Stimulated activated naive CD8-positive, alpha-beta T cell treated with anti-CD3 and anti-CD28 coated beads, Interleukin-15, Interleukin-2, amounts not matched to agents 100 U/mL and 50 U/mL, for 24 hours (primary cell): ENCODE results near the gene FCER2.

Experiments used
- ATAC-seq: fragments of 150-1000 bp; cut with Tn5 transposase; one replicate; pipeline ENCODE4 v1.10.0; 2021
- DNase-seq: peaks from one replicate; pipeline ENCODE4 v3.0.0; 2021

Gene FCER2

DNA sequence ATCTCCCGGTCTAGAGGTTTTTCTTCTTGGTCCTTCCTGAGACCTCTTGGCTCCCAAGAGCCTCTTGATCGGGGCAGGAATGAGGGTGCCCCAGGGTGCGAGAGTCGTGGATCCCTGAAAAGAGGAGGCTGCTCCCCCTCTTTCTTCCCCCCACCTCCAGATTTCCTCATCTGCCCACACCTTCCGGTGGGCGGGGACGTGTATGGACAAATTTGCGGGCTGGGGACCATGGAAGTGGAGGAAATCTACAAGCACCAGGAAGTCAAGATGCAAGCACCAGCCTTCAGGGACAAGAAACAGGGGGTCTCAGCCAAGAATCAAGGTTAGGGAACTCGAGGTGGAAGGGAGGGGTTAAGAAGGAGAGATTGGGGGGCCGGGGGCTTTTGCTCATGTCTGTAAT, 25.1 kb downstream of the FCER2 start, which contains the start of gene MCEMP1:
Gene MCEMP1, plus strand, starts transcription at position 237 of the 400 bp plus-strand sequence. Its CDS starts 31 bp downstream, at position 268.
- no peak for ATAC-seq

DNA sequence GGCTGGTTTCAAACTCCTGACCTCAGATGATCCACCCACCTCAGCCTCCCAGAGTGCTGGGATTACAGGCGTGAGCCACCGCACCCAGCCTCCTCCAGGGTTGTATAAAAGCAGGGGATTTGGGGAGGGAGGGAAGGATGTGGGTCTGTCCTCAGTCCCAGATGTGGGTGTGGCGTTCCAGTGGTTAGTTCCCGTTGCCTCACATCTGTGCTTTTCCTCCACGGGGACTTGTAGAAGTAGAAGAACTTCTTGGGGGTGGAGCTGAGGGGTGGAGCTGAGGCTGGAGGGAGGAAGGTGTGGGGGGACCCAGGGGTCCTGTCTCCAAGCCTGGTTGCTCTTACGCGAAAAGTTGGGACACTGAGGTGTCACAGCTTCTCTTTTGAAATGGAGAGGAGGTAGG, 25.6 kb downstream of the FCER2 start:
- no peak for ATAC-seq

More for the DNA sequence above, 25.1 kb downstream of the FCER2 start, which contains the start of gene MCEMP1:
- no peak for DNase-seq

GRCh38 chr19:7674010-7675005, 27.6 kb downstream of the FCER2 start:
- DNase-seq: peak; percentile 55

More for the DNA sequence above, 25.6 kb downstream of the FCER2 start:
- DNase-seq: no peak

GRCh38 chr19:7672522-7672921, 29.4 kb downstream of the FCER2 start:
- ATAC-seq: no peak
- DNase-seq: no peak

More at GRCh38 chr19:7674010-7675005, 27.6 kb downstream of the FCER2 start:
- ATAC-seq: no peak

DNA sequence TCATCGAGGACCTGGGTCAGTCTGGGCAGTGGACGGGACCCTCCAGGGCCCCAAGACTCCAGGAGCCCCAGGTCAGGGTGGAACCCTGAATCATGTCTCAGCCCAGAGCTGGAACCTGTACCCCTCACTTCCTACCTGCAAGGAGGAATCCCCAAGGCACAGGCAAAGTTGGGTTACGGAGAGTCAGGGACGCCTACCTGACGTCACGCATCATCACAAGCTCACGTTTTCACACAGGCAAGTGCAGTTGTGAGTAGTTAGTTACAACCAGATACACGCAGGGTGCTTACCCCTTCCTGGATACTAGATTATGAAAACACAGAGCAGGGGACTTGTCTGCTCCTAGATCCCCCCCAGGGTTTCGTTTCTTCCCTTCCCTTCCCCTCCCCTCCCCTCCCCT, 31.1 kb downstream of the FCER2 start:
- DNase-seq (no peak), ATAC-seq (peak; percentile 21)

GRCh38 chr19:7670150-7670783, 31.7 kb downstream of the FCER2 start:
- peak; percentile 44 for DNase-seq
- peak; percentile 51 for ATAC-seq

DNA sequence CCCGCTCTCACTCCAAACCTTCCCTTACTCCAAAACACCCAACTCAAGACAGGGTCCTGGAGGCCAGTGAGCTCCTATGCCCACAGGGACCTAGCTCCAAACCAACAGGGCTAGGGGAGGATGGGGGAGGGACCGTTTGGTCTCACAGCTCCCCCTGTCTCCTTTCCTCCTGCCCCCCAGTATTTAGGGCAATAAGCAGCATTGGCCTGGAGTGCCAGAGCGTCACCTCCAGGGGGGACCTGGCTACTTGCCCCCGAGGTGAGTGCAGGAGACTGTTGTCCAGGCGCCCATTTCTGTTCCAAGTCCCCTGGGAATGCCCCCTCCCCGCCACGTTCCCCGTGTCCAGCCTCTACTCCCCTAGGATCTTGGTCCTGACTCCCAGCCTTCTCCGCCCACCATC, 32.3 kb downstream of the FCER2 start:
- no peak for ATAC-seq
- no peak for DNase-seq

- ATAC-seq: no peak
Measured at GRCh38 chr19:7668842-7669241, 33.1 kb downstream of the FCER2 start, which contains the start of gene RETN. Gene RETN (plus strand): TSS chr19:7669049. CDS start chr19:7669327, 278 bp downstream.

DNA sequence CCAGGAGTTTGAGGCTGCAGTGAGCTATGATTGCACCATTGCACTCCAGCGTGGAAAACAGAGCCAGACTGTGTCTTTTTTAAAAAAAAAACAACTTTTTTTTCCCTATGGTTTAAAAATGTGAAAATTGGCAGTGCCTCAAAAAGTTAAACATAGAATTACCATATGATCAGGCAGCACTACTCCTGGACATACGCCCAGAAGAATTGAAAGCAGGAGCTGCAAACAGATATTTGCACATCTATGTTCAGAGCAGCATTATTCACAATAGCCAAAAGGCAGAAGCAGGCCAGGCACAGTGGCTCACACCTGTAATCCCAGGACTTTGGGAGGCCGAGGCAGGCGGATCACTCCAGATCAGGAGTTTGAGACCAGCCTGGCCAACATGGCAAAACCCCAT, 36.9 kb downstream of the FCER2 start:
- DNase-seq: no peak
- no peak for ATAC-seq

More at GRCh38 chr19:7668842-7669241, 33.1 kb downstream of the FCER2 start, which contains the start of gene RETN:
- no peak for DNase-seq

DNA sequence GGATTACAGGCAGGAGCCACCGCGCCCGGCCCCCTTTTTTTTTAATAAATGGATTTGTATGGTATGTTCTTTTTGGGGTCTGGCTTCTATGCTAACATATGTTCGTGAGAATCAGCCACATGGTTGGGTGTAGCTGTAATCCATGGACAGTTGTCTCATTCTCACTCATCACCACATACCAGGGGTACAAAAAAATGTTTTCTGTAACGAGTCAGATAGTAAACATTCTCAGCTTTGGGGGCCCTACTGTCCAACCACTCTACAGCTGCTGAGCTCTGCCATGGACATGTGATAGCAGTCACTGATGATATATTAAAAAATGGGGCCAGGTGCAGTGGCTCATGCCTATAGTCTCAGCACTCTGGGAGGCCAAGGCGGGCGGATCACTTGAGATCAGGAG, 38.2 kb downstream of the FCER2 start:
- ATAC-seq (no peak), DNase-seq (no peak)

DNA sequence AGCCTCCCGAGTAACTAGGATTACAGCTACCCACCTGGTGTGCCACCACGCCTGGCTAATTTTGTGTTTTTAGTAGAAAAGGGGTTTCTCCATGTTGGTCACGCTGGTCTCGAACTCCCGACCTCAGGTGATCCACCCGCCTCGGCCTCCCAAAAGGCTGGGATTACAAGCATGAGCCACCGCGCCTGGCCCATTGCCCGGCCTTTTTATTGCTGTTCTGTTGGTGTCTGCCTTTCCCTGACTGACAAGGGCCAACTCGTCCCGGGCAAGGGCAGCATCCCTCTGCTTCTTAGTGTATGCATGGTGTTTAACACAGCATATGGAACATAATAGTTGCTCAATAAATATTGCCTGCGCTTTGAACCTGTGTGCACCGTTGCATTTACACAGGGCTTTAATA, 39.3 kb downstream of the FCER2 start:
- ATAC-seq: no peak
- no peak for DNase-seq

DNA sequence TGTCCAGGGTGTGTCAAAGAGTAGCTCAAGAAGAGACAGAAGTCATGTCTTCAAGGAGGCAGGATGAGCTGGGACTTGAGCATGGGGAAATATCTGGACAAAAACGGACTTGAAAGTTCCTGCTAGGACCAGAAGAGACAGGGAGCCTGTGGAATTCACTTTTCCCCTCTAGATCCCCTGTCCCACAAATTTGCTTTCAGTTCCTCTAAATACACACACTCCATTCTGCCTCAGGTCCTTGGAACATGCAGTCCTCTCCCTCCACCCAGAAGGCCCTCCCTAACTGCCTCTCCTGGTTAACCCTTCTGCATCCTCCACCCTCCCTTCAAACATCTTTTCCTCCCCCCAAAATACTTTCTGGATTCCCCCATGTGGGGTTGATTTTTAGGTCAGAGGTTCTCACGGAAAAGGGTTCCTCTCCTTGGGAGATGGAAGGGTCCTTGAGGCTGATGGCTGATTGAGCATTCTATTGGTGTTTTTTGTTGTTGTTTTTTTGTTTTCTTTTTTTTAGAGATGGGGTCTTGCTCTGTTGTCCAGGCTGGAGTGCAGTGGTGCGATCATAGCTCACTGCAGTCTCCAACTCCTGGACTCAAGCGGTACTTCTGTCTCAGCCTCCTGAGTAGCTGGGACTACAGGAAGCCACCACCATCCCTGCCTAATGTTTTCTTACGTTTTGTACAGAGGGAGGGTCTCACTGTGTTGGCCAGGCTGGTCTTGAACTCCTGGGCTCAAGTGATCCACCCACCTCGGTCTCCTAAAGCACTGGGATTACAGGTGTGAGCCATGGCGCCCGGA, 40.0 kb downstream of the FCER2 start:
- DNase-seq (no peak), ATAC-seq (no peak)

DNA sequence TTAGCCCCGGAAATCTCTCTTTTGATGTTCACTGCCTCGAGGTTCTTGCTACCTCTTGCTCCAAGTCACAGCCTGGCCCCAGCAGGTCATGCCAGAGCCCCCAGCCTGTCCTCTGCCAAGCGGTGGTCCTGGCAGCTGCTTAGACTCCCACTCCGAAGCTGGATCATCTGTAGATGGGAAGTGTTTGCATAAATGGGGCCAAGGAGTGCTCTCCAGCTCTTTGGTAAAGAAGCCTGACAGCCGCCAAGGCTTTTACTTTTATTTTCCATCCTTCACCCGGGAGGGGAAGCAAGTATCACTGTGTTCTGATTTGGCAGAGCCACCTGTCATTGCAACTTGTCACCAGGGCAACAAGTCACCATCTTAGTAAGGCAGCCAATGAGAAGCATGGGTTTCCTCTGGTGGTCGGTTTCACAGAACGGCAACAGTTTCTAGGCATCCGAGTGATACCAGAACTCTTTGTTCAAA, 43.7 kb downstream of the FCER2 start:
- ATAC-seq: peak; percentile 84
- peak; percentile 53 for DNase-seq

GRCh38 chr19:7657131-7657751, 44.7 kb downstream of the FCER2 start:
- DNase-seq: peak; percentile 74
- ATAC-seq: peak; percentile 84

DNA sequence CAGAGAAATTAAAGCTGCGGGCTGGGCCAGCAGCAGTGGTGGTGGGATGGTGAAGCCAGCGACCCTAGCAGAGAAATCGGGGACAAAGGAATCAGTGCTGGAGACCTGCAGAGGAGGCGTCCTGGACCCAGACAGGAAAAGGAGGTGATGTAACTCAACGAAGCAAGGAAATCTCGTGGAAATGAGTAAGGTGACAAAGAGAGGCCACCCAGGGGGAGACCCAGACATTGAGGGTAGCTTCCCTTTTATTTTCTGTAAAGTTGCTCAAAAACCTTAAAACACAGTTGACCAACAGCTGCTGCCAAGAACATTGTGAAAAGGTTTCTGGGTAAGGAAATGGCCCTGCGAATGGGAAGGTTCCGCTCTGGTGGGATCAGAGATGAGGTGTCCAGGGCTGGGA, 46.4 kb downstream of the FCER2 start:
- ATAC-seq: no peak
- no peak for DNase-seq

GRCh38 chr19:7654401-7654800, 47.5 kb downstream of the FCER2 start:
- ATAC-seq: no peak
- no peak for DNase-seq

- ATAC-seq (peak; percentile 73), DNase-seq (peak; percentile 88)
Measured at GRCh38 chr19:7652061-7652641, 49.8 kb downstream of the FCER2 start.

GRCh38 chr19:7650148-7650547, 51.8 kb downstream of the FCER2 start:
- DNase-seq (no peak), ATAC-seq (no peak)

GRCh38 chr19:7648265-7649014, 53.5 kb downstream of the FCER2 start:
- ATAC-seq (no peak), DNase-seq (no peak)

GRCh38 chr19:7647156-7647555, 54.8 kb downstream of the FCER2 start:
- ATAC-seq: no peak
- DNase-seq: no peak

- no peak for ATAC-seq
- DNase-seq: no peak
Measured at GRCh38 chr19:7646426-7646700, 55.6 kb downstream of the FCER2 start.
